Measurements from ENCODE around the gene TRIM37. TPM values are rescaled to one million over a fixed set of nuclear protein-coding genes. Genes with fewer than 3 reads are reported as not detected.

The TRIM37 gene
- polyA plus RNA-seq, 1 donor from 2014 or later, result 7.9 TPM

DNA sequence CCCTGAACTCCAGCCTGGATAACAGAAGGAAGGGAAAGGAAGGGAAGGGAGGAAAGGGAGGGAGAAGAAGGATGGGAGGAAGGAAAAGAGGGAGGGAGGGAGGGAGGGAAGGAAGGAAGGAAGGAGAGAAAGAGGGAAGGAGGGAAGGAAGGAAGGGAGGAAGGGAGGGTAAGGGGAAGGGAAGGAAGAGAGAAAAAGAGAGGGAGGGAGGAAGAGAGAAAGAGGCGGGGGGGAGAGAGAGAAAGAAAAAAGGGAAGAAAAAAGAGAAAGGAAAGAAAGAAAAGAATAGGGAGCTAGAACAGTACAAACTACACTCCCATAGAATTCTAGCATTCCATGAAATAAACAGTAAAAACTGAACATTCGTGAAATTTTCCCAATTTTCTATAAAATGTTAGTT, 23.1 kb upstream of the TRIM37 start:
- H3K27ac Mint-ChIP-seq, result no peak overlapping the region
- H3K9me3 Mint-ChIP-seq, result no peaks in the 10 kb centered on the region
- no peaks in the 10 kb centered on the region for H3K27me3 Mint-ChIP-seq
- no peaks in the 10 kb centered on the region for H3K4me1 Mint-ChIP-seq
- no peaks in the 10 kb centered on the region for H3K36me3 Mint-ChIP-seq
- no peak overlapping the region for H3K4me3 Mint-ChIP-seq

DNA sequence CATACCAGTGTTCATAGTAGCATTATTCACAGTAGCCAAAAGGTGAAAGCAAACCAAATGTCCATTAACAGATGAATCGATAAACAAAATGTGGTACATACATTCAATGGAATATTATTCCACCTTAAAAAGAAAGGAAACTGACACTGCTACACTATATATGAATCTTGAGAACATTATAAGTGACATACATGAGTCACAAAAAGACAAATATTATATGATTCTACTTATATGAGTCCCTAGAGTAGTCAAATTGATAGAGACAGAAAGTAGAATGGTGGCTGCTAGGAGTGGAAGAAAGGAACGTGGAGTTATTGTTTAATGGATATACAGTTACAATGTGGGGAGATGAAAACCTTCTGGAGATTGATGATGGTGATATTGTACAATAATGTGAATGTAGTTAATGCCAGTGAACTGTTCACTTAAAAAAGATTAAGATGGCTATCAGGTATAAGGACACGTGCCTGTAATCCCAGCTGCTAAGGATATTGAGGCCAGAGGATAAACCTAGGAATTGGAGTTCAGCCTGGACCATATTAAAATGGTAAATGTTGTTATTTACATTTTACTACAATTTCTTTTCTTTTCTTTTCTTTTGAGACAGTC, 20.2 kb upstream of the TRIM37 start:
- H3K9me3 Mint-ChIP-seq, result no peaks in the 10 kb centered on the region
- H3K27ac Mint-ChIP-seq, result no peak overlapping the region
- H3K4me3 Mint-ChIP-seq, result no peak overlapping the region
- peaks cover 3% of the 10 kb centered on the region for H3K36me3 Mint-ChIP-seq
- H3K4me1 Mint-ChIP-seq, result peaks cover 2 to 5% (median 3%) of the 10 kb centered on the region in 3 donors
- no peaks in the 10 kb centered on the region for H3K27me3 Mint-ChIP-seq

DNA sequence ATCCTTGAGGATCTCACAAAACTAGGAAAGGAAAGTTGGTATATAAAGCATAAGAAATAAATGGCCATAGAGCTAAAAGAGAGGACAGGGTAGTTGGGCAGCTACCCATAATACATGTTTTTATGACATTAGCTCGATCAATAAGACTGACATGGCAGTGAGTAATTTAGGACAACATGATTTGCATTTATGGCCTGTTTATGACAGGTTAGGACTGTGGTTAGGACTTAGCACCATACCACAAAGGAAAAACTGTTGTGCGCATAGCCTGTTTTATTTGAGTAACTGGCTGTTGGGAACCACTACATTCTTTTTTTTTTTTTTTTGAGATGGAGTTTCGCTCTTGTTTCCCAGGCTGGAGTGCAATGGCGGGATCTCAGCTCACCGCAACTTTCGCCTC, 18.0 kb upstream of the TRIM37 start:
- Mint-ChIP-seq H3K36me3 (peaks cover 5% of the 10 kb centered on the region), H3K4me1 (peaks cover 2 to 5% (median 3%) of the 10 kb centered on the region in 3 donors), H3K27me3 (no peaks in the 10 kb centered on the region), H3K4me3 (peak overlapping the region in 1 of 4 donors; percentile 14), H3K9me3 (no peaks in the 10 kb centered on the region), H3K27ac (no peak overlapping the region)

DNA sequence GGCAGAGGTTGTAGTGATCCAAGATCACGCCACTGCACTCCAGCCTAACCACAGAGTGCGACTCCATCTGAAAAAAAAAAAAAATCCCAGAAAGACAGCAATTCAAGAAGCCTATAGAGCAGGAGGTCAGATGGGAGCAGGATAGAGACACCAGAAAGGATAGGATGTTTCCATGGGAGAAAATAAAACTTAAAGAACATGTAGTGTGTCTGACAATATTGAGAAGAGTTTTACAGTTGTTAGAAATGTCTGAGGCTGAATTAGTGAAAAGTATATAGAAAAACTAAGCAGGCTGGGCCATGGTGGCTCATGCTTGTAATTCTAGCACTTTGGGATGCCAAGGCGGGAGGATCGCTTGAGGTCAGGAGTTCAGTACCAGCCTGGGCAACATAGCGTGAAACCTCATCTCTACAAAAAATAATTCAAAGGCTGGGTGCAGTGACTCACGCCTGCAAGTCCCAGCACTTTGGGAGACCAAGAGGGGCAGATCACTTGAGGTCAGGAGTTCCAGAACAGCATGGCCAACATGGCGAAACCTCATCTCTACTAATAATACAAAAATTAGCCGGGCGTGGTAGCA, 15.3 kb upstream of the TRIM37 start:
- H3K27me3 Mint-ChIP-seq, result no peaks in the 10 kb centered on the region
- no peaks in the 10 kb centered on the region for H3K9me3 Mint-ChIP-seq
- peaks cover 2 to 5% (median 3%) of the 10 kb centered on the region in 3 donors for H3K4me1 Mint-ChIP-seq
- no peak overlapping the region for H3K4me3 Mint-ChIP-seq
- H3K36me3 Mint-ChIP-seq, result peaks cover 5% of the 10 kb centered on the region
- no peak overlapping the region for H3K27ac Mint-ChIP-seq

DNA sequence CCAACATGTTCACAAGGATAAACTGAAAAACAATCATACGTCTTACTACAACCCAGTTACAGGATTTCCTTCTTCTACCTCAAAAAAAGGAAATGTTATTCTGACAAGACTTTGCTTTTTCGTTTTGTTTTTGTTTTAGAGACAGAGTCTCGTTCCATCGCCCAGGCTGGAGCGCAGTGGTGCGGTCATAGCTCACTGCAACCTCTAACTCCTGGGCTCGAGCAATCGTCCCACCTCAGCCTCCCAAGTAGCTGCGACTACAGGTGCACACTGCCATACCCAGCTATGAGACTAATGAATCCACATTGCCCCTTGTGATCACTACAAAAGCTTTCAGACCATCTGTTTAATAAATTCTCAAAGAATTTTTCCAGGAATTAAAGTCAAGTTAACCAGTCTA, 8.8 kb upstream of the TRIM37 start:
- Mint-ChIP-seq H3K27ac (no peak overlapping the region), H3K36me3 (peaks cover 2% of the 10 kb centered on the region), H3K9me3 (no peaks in the 10 kb centered on the region), H3K27me3 (no peaks in the 10 kb centered on the region), H3K4me1 (peaks cover 0 to 5% (median 2%) of the 10 kb centered on the region in 3 donors), H3K4me3 (no peak overlapping the region)

DNA sequence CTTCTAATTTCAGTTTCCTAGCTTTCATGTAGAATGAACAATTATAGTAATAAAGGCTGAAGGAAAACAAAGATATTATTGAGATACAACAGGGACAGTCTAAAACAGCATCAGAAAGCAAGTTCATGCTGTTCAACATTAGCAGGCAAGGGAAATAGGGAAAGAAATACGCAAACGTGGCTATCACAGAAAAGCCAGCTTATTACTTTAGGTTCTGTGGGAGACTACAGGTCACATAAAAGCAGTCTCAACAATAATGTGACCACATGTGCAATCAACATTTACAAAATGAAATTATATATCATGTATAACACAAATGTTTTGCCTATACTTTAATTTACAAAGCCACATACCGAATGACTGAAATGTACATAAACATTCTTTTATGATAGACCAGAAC, 4.9 kb upstream of the TRIM37 start:
- H3K4me1 Mint-ChIP-seq, result peaks cover 2 to 15% (median 6%) of the 10 kb centered on the region in 3 donors
- H3K4me3 Mint-ChIP-seq, result no peak overlapping the region
- H3K27me3 Mint-ChIP-seq, result no peaks in the 10 kb centered on the region
- H3K27ac Mint-ChIP-seq, result no peak overlapping the region
- H3K36me3 Mint-ChIP-seq, result peaks cover 6% of the 10 kb centered on the region
- no peaks in the 10 kb centered on the region for H3K9me3 Mint-ChIP-seq

DNA sequence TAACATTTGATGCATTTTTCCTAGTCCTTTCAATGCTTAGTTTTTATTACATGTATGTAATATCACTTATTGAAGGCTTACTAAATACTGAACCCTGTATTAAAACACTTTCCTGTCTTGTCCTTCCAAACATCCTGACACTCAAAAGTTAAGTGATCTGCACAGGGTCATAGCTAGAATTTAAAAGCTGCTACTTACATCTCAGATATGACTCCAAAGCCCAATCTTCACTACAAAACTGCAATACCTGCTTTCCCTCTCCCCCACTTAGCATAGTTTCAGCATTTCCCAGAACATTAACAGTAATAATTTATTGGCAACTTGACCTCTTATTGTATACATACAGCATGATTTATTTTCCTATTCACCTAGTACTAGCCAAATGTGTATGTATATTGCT, 4.3 kb upstream of the TRIM37 start:
- peaks cover 4% of the 10 kb centered on the region for H3K36me3 Mint-ChIP-seq
- peaks cover 2 to 17% (median 8%) of the 10 kb centered on the region in 3 donors for H3K4me1 Mint-ChIP-seq
- peak overlapping the region in 1 of 4 donors; percentile 21 for H3K4me3 Mint-ChIP-seq
- no peak overlapping the region for H3K27ac Mint-ChIP-seq
- H3K27me3 Mint-ChIP-seq, result no peaks in the 10 kb centered on the region
- H3K9me3 Mint-ChIP-seq, result no peaks in the 10 kb centered on the region

DNA sequence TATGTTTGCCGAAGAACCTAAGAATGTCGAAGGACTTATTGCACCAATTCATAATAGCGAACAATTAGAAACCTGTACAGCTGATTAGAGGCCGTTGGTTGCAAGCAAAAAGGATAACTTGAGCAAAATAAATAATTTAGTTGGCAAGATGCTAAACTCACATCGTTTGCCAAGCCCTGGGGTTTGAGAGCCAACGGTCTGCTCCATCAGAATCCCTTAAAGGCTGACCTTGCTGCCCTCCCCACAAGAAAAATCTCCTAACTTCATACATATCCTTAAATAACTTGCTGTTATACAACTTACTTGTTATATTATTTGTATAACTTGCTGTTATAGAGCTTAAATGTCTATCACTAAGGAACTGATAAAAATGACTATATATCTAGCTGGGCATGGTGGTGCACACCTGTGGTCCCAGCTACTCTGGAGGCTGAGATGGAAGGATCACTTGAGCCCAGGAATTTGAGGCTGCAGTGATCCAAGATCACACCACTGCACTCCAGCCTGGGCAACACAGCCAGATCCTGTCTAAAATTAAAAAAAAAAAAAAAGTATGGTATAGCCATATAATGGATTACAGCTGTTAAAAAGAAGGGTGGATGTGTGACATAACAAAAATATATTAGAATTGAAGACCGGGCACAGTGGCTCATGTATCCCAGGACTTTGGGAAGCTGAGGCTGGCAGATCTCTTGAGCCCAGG, 1.9 kb upstream of the TRIM37 start:
- no peak overlapping the region for H3K4me3 Mint-ChIP-seq
- peaks cover 16 to 37% (median 23%) of the 10 kb centered on the region in 3 donors for H3K4me1 Mint-ChIP-seq
- no peaks in the 10 kb centered on the region for H3K9me3 Mint-ChIP-seq

DNA sequence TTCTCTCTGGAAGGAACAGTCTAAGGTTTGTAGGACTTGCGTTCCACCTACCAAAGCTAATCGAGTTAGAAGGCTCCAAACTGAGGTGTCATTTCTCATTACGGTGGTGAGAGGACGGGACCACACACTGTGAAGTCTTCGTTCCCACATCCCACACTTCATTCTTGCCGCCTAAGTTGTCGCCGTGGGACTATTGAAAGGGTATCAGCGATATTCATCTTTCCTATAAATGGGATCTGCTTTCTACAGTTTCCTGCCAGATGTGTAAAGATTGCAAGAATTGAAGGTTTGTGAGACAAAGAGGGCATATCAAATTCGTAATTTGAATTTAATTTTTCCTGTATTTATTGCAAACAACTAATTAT, 608 bp upstream of the TRIM37 start:
- peak overlapping the region; percentile 89 to 97 (median 94) for H3K4me3 Mint-ChIP-seq
- peaks cover 16 to 37% (median 23%) of the 10 kb centered on the region in 3 donors for H3K4me1 Mint-ChIP-seq
- peaks cover 4% of the 10 kb centered on the region for H3K36me3 Mint-ChIP-seq
- no peaks in the 10 kb centered on the region for H3K9me3 Mint-ChIP-seq
- H3K27ac Mint-ChIP-seq, result peak overlapping the region; percentile 80 to 92 (median 90)
- H3K27me3 Mint-ChIP-seq, result no peaks in the 10 kb centered on the region

More for the DNA sequence above, 1.9 kb upstream of the TRIM37 start:
- Mint-ChIP-seq H3K27ac (no peak overlapping the region), H3K27me3 (no peaks in the 10 kb centered on the region), H3K36me3 (peaks cover 4% of the 10 kb centered on the region)

DNA sequence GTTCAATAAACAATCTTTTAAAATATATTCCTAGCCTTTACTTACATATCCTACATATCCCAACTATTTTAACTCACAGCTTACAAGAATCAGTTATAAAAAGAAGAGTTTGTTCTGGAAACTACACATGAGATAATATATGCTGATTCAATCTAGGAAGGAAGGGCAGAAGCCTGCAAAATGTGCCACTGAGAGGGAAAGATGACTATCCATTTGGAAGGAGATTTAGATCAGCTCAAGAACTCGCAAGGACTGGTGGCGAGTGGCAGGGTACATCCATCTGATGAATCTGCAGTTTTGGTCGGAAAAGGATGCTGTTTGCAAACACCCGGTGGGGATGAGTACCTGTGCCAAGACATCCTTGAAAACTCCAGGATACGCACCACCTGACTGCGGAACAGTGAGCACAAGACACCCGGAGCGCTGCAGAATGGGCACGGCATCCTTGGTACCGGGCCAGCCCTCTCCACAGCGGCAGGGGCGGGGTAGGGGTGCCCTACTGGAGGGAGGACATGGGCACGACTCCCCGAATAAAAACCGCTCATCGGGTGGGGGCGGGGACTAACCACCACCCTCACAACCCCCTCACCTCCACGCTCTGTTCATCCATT, 723 bp downstream of the TRIM37 start:
- H3K27me3 Mint-ChIP-seq, result no peaks in the 10 kb centered on the region
- H3K36me3 Mint-ChIP-seq, result peaks cover 4% of the 10 kb centered on the region
- no peaks in the 10 kb centered on the region for H3K9me3 Mint-ChIP-seq
- H3K4me1 Mint-ChIP-seq, result peaks cover 19 to 38% (median 26%) of the 10 kb centered on the region in 3 donors
- H3K27ac Mint-ChIP-seq, result peak overlapping the region; percentile 88 to 92 (median 90)
- H3K4me3 Mint-ChIP-seq, result peak overlapping the region; percentile 89 to 97 (median 94)

DNA sequence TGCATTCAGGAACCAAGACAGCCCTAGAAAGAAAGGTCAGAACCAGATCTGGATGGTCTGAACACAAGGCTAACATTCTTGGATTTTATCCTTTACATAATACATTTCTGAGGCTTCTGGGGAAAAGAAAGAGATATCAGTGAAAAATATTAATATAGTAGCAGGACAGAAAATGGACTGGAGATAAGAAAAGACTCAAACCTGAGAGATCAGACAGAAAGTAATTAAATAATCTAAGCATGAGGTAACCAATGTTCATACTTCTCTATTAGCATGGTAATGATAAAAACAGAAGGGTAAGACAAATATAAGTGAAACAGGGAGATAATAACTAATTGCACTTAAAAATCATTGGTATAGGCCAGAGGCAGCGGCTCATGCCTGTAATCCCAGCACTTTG, 5.5 kb downstream of the TRIM37 start:
- H3K36me3 Mint-ChIP-seq, result peaks cover 9% of the 10 kb centered on the region
- no peak overlapping the region for H3K4me3 Mint-ChIP-seq
- H3K27me3 Mint-ChIP-seq, result no peaks in the 10 kb centered on the region
- no peaks in the 10 kb centered on the region for H3K9me3 Mint-ChIP-seq
- H3K27ac Mint-ChIP-seq, result no peak overlapping the region
- H3K4me1 Mint-ChIP-seq, result peaks cover 20 to 31% (median 21%) of the 10 kb centered on the region in 3 donors

DNA sequence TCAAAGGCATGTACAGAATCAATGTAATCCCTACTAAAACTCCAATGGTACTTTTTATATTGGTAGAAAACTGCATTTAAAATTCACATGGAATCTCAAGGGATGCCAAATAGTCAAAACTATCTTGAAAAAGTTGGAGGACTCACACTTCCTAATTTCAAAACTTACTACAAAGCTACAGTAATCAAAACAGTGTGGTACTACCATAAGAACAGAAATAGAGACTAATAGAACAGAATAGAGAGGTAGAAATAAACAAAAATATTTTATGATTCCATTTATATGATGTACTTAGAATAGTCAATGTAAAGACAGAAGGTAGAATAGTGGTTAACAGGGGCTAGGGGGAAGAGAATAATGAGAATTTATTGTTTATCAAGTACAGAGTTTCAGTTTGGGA, 8.8 kb downstream of the TRIM37 start:
- Mint-ChIP-seq H3K27ac (no peak overlapping the region), H3K9me3 (no peaks in the 10 kb centered on the region), H3K4me3 (no peak overlapping the region), H3K36me3 (peaks cover 12% of the 10 kb centered on the region), H3K4me1 (peaks cover 10 to 11% (median 10%) of the 10 kb centered on the region in 3 donors), H3K27me3 (no peaks in the 10 kb centered on the region)

DNA sequence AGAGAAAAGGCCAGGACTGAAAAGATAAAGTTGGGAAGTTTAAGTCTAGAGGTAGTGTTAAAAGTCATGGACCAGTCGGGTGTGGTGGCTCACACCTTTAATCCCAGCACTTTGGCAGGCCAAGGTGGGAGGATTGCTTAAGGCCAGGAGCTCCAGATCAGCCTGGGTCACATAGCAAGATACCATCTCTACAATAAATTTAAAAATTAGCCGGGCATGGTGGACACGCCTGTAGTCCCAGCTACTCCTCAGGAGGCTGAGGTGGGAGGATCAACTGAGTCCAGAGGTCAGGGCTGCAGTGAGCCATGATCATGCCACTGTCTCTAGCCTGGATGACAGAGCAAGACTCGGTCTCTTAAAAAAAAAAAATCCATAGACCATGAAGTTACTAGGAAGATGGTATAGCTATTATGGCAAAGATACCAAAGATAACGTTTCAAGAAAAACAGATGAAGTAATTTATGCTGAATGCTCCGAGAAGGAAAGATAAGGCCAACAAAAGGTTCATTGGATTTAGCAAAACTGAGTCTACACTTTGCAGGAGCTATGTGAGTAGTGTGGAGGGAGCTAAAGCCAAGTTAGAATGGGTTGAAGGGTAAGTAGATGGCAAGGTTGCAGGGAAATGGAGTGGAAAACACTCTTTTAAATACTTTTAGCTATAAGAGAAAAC, 11.7 kb downstream of the TRIM37 start:
- Mint-ChIP-seq H3K4me3 (no peak overlapping the region), H3K27ac (no peak overlapping the region), H3K9me3 (no peaks in the 10 kb centered on the region), H3K27me3 (no peaks in the 10 kb centered on the region), H3K4me1 (peaks cover 0 to 7% (median 5%) of the 10 kb centered on the region in 3 donors), H3K36me3 (peaks cover 8% of the 10 kb centered on the region)

DNA sequence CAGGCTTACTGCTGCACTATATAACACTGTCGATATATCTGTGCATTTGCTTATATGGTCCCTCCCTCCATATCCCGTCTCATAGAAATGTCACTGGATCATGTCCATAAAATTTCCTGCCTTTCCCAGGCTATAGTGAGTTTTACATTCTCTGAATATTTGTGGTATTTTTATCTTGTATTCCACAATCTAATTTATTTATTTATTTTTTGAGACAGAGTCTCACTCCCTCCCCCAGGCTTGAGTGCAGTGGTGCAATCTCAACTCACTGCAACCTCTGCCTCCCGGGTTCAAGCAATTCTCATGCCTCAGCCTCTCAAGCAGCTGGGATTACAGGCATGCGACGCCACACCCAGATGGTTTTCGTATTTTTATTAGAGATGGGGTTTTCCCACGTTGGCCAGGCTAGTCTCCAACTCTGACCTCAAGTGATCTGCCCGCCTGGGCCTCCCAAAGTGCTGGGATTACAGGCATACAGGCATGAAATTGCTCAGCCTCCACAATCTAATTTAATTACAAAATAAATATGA, 12.9 kb downstream of the TRIM37 start:
- no peak overlapping the region for H3K4me3 Mint-ChIP-seq
- no peaks in the 10 kb centered on the region for H3K27me3 Mint-ChIP-seq
- H3K27ac Mint-ChIP-seq, result no peak overlapping the region
- peaks cover 0 to 7% (median 5%) of the 10 kb centered on the region in 3 donors for H3K4me1 Mint-ChIP-seq
- H3K9me3 Mint-ChIP-seq, result no peaks in the 10 kb centered on the region
- H3K36me3 Mint-ChIP-seq, result peaks cover 6% of the 10 kb centered on the region

All from IgD-negative memory B cell (primary cell).